ENCODE results near the gene HS3ST5.

The HS3ST5 gene

GRCh38 chr6:114187563-114187962, 155.3 kb downstream of the HS3ST5 start:
- TF ChIP-seq CTCF (IDR thresholded peaks at IDR 0.05; ENCODE audit: low read depth, low read length, missing control alignments) = no peak
- no peaks in the 10 kb centered on the region for H3K27me3 ChIP-seq (replicated peaks)

GRCh38 chr6:114181664-114182063, 161.2 kb downstream of the HS3ST5 start:
- no peak for TF ChIP-seq CTCF (IDR thresholded peaks at IDR 0.05; ENCODE audit: low read depth, low read length, missing control alignments)
- in situ Hi-C loops (cut with HindIII; ENCODE audit: low pct_ligation_motif_present, low sequenced_read_pairs) = no loop called here
- H3K27ac ChIP-seq = no peak overlapping the region
- no peak for DNase-seq
- no peaks in the 10 kb centered on the region for H3K27me3 ChIP-seq (replicated peaks)
- H3K36me3 ChIP-seq (replicated peaks) = no peaks in the 10 kb centered on the region
- no peak overlapping the region for H3K4me3 ChIP-seq (ENCODE audit: low read depth, low read length)

More at GRCh38 chr6:114187563-114187962, 155.3 kb downstream of the HS3ST5 start:
- Histone ChIP-seq H3K4me3 (ENCODE audit: low read depth, low read length) (no peak overlapping the region), H3K27ac (no peak overlapping the region), H3K36me3 (replicated peaks) (no peaks in the 10 kb centered on the region)
- no peak for DNase-seq
- in situ Hi-C loops (cut with HindIII; ENCODE audit: low pct_ligation_motif_present, low sequenced_read_pairs) = no loop called here

GRCh38 chr6:114179411-114179810, 163.4 kb downstream of the HS3ST5 start:
- in situ Hi-C loops (cut with HindIII; ENCODE audit: low pct_ligation_motif_present, low sequenced_read_pairs) = no loop called here
- no peak for DNase-seq
- Histone ChIP-seq H3K36me3 (replicated peaks) (no peaks in the 10 kb centered on the region), H3K4me3 (ENCODE audit: low read depth, low read length) (no peak overlapping the region), H3K27me3 (replicated peaks) (no peaks in the 10 kb centered on the region), H3K27ac (no peak overlapping the region)
- no peak for TF ChIP-seq CTCF (IDR thresholded peaks at IDR 0.05; ENCODE audit: low read depth, low read length, missing control alignments)

GRCh38 chr6:114176726-114177125, 166.1 kb downstream of the HS3ST5 start:
- TF ChIP-seq CTCF (IDR thresholded peaks at IDR 0.05; ENCODE audit: low read depth, low read length, missing control alignments) = no peak
- H3K36me3 ChIP-seq (replicated peaks) = no peaks in the 10 kb centered on the region
- no peak for DNase-seq
- in situ Hi-C loops (cut with HindIII; ENCODE audit: low pct_ligation_motif_present, low sequenced_read_pairs) = no loop called here
- H3K27me3 ChIP-seq (replicated peaks) = no peaks in the 10 kb centered on the region
- H3K4me3 ChIP-seq (ENCODE audit: low read depth, low read length) = no peak overlapping the region
- no peak overlapping the region for H3K27ac ChIP-seq

- Histone ChIP-seq H3K36me3 (replicated peaks) (no peaks in the 10 kb centered on the region), H3K27me3 (replicated peaks) (no peaks in the 10 kb centered on the region), H3K4me3 (ENCODE audit: low read depth, low read length) (no peak overlapping the region), H3K27ac (no peak overlapping the region)
- in situ Hi-C loops (cut with HindIII; ENCODE audit: low pct_ligation_motif_present, low sequenced_read_pairs) = no loop called here
- no peak for TF ChIP-seq CTCF (IDR thresholded peaks at IDR 0.05; ENCODE audit: low read depth, low read length, missing control alignments)
- DNase-seq = no peak
Measured at GRCh38 chr6:114172576-114173260, 170.1 kb downstream of the HS3ST5 start.

GRCh38 chr6:114171473-114171872, 171.3 kb downstream of the HS3ST5 start:
- no peak for TF ChIP-seq CTCF (IDR thresholded peaks at IDR 0.05; ENCODE audit: low read depth, low read length, missing control alignments)

More at GRCh38 chr6:114171473-114171872, 171.3 kb downstream of the HS3ST5 start:
- no peaks in the 10 kb centered on the region for H3K36me3 ChIP-seq (replicated peaks)
- H3K27ac ChIP-seq = no peak overlapping the region
- no peak overlapping the region for H3K4me3 ChIP-seq (ENCODE audit: low read depth, low read length)
- H3K27me3 ChIP-seq (replicated peaks) = no peaks in the 10 kb centered on the region
- in situ Hi-C loops (cut with HindIII; ENCODE audit: low pct_ligation_motif_present, low sequenced_read_pairs) = no loop called here
- no peak for DNase-seq

Data from brain microvascular endothelial cell (primary cell).